CD4-positive, alpha-beta T cell (primary cell): ENCODE data around the gene HHAT. TPM values are rescaled to one million over a fixed set of nuclear protein-coding genes. Genes with fewer than 3 reads are reported as not detected.

Source experiments
- ATAC-seq: fragments of 200-7000 bp; cut with Tn5 transposase; one replicate; pipeline ENCODE4 v1.10.0; 2022; ENCODE audit warnings: mild to moderate bottlenecking; ENCODE audit not compliant: poor library complexity
- CTCF ChIA-PET: fragments of 350-600 bp; sonication (Branson Sonifier 250); formaldehyde crosslinking; loops from one replicate; lab custom pipeline; 2021; ENCODE audit warnings: antibody characterized with exemption, inconsistent platforms; lab: Charles Lee
- POLR2A ChIA-PET: fragments of 350-600 bp; sonication (Branson Sonifier 250); formaldehyde crosslinking; loops from one replicate; lab custom pipeline; 2021; ENCODE audit warnings: antibody characterized with exemption, inconsistent platforms; lab: Charles Lee
- DNase-seq, 14 experiments: peaks; one replicate each; pipeline ENCODE4 v3.0.0-alpha.2; 2013 to 2020; ENCODE audit warnings: mixed read lengths in 2 of 14
- H3K27ac ChIP-seq, 2 donors: one replicate each; pipeline versions ENCODE4 v1.5.1 to v1.7.0; 2013; ENCODE audit warnings: low read length in 2 of 2, low read depth in 1 of 2, mild to moderate bottlenecking in 1 of 2
- H3K27me3 ChIP-seq, 2 experiments: 1 replicate in 1 of 2; 2 replicates in 1 of 2; pipeline versions ENCODE4 v1.6.1 to v1.7.0; 2013; ENCODE audit warnings: low read length in 2 of 2, control low read depth in 1 of 2, mild to moderate bottlenecking in 1 of 2, moderate library complexity in 1 of 2; ENCODE audit not compliant: insufficient read depth in 2 of 2, control insufficient read depth in 1 of 2
- H3K36me3 ChIP-seq: one replicate; pipeline ENCODE4 v1.6.1; 2013; ENCODE audit warnings: low read length, control low read depth; ENCODE audit not compliant: insufficient read depth
- H3K4me1 ChIP-seq: one replicate; pipeline ENCODE4 v1.6.1; 2013; ENCODE audit warnings: low read length, control low read depth; ENCODE audit not compliant: insufficient read depth
- H3K4me3 ChIP-seq: one replicate; pipeline ENCODE4 v1.5.1; 2013; ENCODE audit warnings: mild to moderate bottlenecking, low read length, moderate library complexity
- H3K9me3 ChIP-seq, 2 experiments: 1 replicate in 1 of 2; 2 replicates in 1 of 2; pipeline versions ENCODE4 v1.6.1 to v1.7.0; 2013; ENCODE audit warnings: low read length in 2 of 2, mild to moderate bottlenecking in 2 of 2, control low read depth in 1 of 2, moderate library complexity in 1 of 2; ENCODE audit not compliant: control insufficient read depth in 1 of 2, insufficient read depth in 1 of 2
- H3K27ac Mint-ChIP-seq: one replicate; pipeline ENCODE4 v1.8.0; 2020; ENCODE audit warnings: mixed read lengths
- H3K27me3 Mint-ChIP-seq: one replicate; pipeline ENCODE4 v1.8.0; 2021; ENCODE audit warnings: mixed read lengths
- H3K36me3 Mint-ChIP-seq: one replicate; pipeline ENCODE4 v1.8.0; 2021; ENCODE audit warnings: low read depth, mixed read lengths
- H3K4me1 Mint-ChIP-seq: one replicate; pipeline ENCODE4 v1.8.0; 2021; ENCODE audit warnings: low read depth, mixed read lengths
- H3K4me3 Mint-ChIP-seq: one replicate; pipeline ENCODE4 v1.8.0; 2020; ENCODE audit warnings: mild to moderate bottlenecking, mixed read lengths
- H3K9me3 Mint-ChIP-seq: one replicate; pipeline ENCODE4 v1.8.0; 2020; ENCODE audit warnings: mixed read lengths
- CTCF ChIP-seq: fragments of 200-600 bp; IDR thresholded peaks from one replicate; pipeline ENCODE4 v1.8.0; 2022; ENCODE audit warnings: antibody characterized with exemption, mild to moderate bottlenecking
- intact Hi-C, 2 experiments: fragments of 100-400 bp; cut with DNase I in 1 of 2; cut with micrococcal nuclease in 1 of 2; formaldehyde crosslinking; loops; one replicate each; pipeline versions ENCODE4 v1.15.1 to v1.9.0; 2023 to 2025; cut with DNase I, micrococcal nuclease
- total RNA-seq, 174 experiments: library from RNA in 2 of 174; stranded (reverse) in 2 of 174; gene quantifications; one replicate each; pipeline ENCODE4 v1.2.3 and lab custom pipeline; 2021 to 2026

The HHAT gene
- total RNA-seq, 2 experiments from 2014 or later = 3.1 to 3.3 TPM

GRCh38 chr1:210641582-210641981 is 312.9 kb downstream of the HHAT start:
- intact Hi-C loops = no loop called here
- no peak for DNase-seq
- no peak overlapping the region for H3K27ac Mint-ChIP-seq
- TF ChIP-seq CTCF = no peak
- H3K27me3 ChIP-seq = no peaks in the 10 kb centered on the region
- no peaks in the 10 kb centered on the region for H3K4me1 ChIP-seq
- no peaks in the 10 kb centered on the region for H3K36me3 Mint-ChIP-seq
- no peak overlapping the region for H3K4me3 ChIP-seq
- no peaks in the 10 kb centered on the region for H3K36me3 ChIP-seq
- no peaks in the 10 kb centered on the region for H3K9me3 Mint-ChIP-seq
- POLR2A ChIA-PET = no interaction called here
- CTCF ChIA-PET = no interaction called here
- no peaks in the 10 kb centered on the region for H3K27me3 Mint-ChIP-seq
- ATAC-seq = no peak
- no peak overlapping the region for H3K27ac ChIP-seq
- no peak overlapping the region for H3K4me3 Mint-ChIP-seq
- H3K4me1 Mint-ChIP-seq = no peaks in the 10 kb centered on the region
- no peaks in the 10 kb centered on the region for H3K9me3 ChIP-seq

- ChIA-PET POLR2A (no interaction called here), CTCF (no interaction called here)
- H3K4me3 ChIP-seq = no peak overlapping the region
- ATAC-seq = no peak
- no peak overlapping the region for H3K27ac ChIP-seq
- no peaks in the 10 kb centered on the region for H3K27me3 ChIP-seq
- no peak overlapping the region for H3K27ac Mint-ChIP-seq
- no peak for DNase-seq
- H3K36me3 ChIP-seq = no peaks in the 10 kb centered on the region
- no peaks in the 10 kb centered on the region for H3K9me3 ChIP-seq
- H3K4me3 Mint-ChIP-seq = no peak overlapping the region
- no peaks in the 10 kb centered on the region for H3K27me3 Mint-ChIP-seq
- H3K4me1 ChIP-seq = no peaks in the 10 kb centered on the region
- TF ChIP-seq CTCF = no peak
- intact Hi-C loops = no loop called here
- H3K4me1 Mint-ChIP-seq = no peaks in the 10 kb centered on the region
- no peaks in the 10 kb centered on the region for H3K36me3 Mint-ChIP-seq
- H3K9me3 Mint-ChIP-seq = no peaks in the 10 kb centered on the region
These were observed 317.0 kb downstream of the HHAT start for GRCh38 chr1:210645582-210646257.

GRCh38 chr1:210646258-210646616 is 317.5 kb downstream of the HHAT start:
- Mint-ChIP-seq H3K9me3 (no peaks in the 10 kb centered on the region), H3K36me3 (no peaks in the 10 kb centered on the region), H3K27me3 (no peaks in the 10 kb centered on the region), H3K27ac (no peak overlapping the region), H3K4me3 (no peak overlapping the region), H3K4me1 (no peaks in the 10 kb centered on the region)
- H3K4me3 ChIP-seq = no peak overlapping the region
- CTCF ChIA-PET = no interaction called here
- no peak overlapping the region for H3K27ac ChIP-seq
- DNase-seq (no peak), ATAC-seq (no peak)
- POLR2A ChIA-PET = no interaction called here
- H3K9me3 ChIP-seq = no peaks in the 10 kb centered on the region
- no peak for TF ChIP-seq CTCF
- H3K27me3 ChIP-seq = no peaks in the 10 kb centered on the region
- H3K4me1 ChIP-seq = no peaks in the 10 kb centered on the region
- no peaks in the 10 kb centered on the region for H3K36me3 ChIP-seq
- intact Hi-C loops = no loop called here
